ENCODE measurements around the gene ACAA1.
A peak's percentile ranks its signal among the peaks of the same experiment; 100 is the strongest.
"Not testable (repeated sequence)": the region's sequence is repeated elsewhere in the genome, so short reads cannot be mapped to it uniquely, and the experiment has no call there.

The ACAA1 gene

GRCh38 chr3:38153221-38153620 lies 16.3 kb upstream of the ACAA1 start:
- no peak for DNase-seq

- no peak for DNase-seq
Measured at GRCh38 chr3:38152609-38153008, 15.7 kb upstream of the ACAA1 start.

GRCh38 chr3:38151667-38152265 lies 14.8 kb upstream of the ACAA1 start:
- DNase-seq = no peak

GRCh38 chr3:38150780-38151528 lies 14.0 kb upstream of the ACAA1 start:
- no peak for DNase-seq

GRCh38 chr3:38149708-38150107 lies 12.8 kb upstream of the ACAA1 start:
- DNase-seq = no peak

GRCh38 chr3:38148311-38148882 lies 11.5 kb upstream of the ACAA1 start:
- no peak for DNase-seq

GRCh38 chr3:38147421-38147820 lies 10.5 kb upstream of the ACAA1 start:
- no peak for DNase-seq

- DNase-seq = no peak
Measured at GRCh38 chr3:38146504-38146903, 9.6 kb upstream of the ACAA1 start.

GRCh38 chr3:38143511-38143910 lies 6.6 kb upstream of the ACAA1 start:
- DNase-seq = no peak

GRCh38 chr3:38142959-38143358 lies 6.0 kb upstream of the ACAA1 start:
- DNase-seq = no peak

- no peak for DNase-seq
Measured at GRCh38 chr3:38141952-38142273, 5.0 kb upstream of the ACAA1 start.

GRCh38 chr3:38141173-38141951 lies 4.4 kb upstream of the ACAA1 start:
- no peak for DNase-seq

GRCh38 chr3:38140326-38141172 lies 3.6 kb upstream of the ACAA1 start:
- DNase-seq = no peak

- DNase-seq = no peak
Measured at GRCh38 chr3:38139652-38140051, 2.7 kb upstream of the ACAA1 start.

GRCh38 chr3:38139191-38139590 lies 2.3 kb upstream of the ACAA1 start:
- DNase-seq = no peak

- peak; percentile 9 for DNase-seq
Measured at GRCh38 chr3:38138349-38139190, 1.6 kb upstream of the ACAA1 start, which contains the start of gene MYD88. Gene MYD88 (plus strand): TSS chr3:38138661. CDS start chr3:38138701, 40 bp downstream.

GRCh38 chr3:38137615-38138348 lies 855 bp upstream of the ACAA1 start:
- DNase-seq = no peak

- DNase-seq = no peak
Measured at GRCh38 chr3:38136393-38136776, 542 bp downstream of the ACAA1 start.

GRCh38 chr3:38135621-38136277 lies 1.2 kb downstream of the ACAA1 start:
- DNase-seq = not testable (repeated sequence)

GRCh38 chr3:38134517-38135143 lies 2.3 kb downstream of the ACAA1 start:
- not testable (repeated sequence) for DNase-seq
